K562 (cell line): ENCODE data around the gene GALE. TPM values are rescaled to one million over a fixed set of nuclear protein-coding genes. Genes with fewer than 3 reads are reported as not detected.

Source experiments
- ATAC-seq: fragments of 200-7000 bp; cut with Tn5 transposase; 3 replicates; pipeline ENCODE4 v1.9.1; 2020; ENCODE audit warnings: moderate library complexity
- BruUV-seq: library from RNA; stranded (reverse); fragments of 400-500 nt; replicated peaks from 2 replicates; lab custom pipeline; 2021; lab: Mats Ljungman, UMichigan
- CTCF ChIA-PET: fragments of 300-600 bp; formaldehyde crosslinking; extraction: SDS; loops from one replicate; lab custom pipeline; 2021; ENCODE audit warnings: low intra/inter-chr PET ratio; lab: Yijun Ruan, JAX
- POLR2A ChIA-PET: fragments of 300-600, 350-650 bp; sonication (Branson Sonifier 250); formaldehyde crosslinking; extraction: SDS; loops from one replicate; lab custom pipeline; 2021; ENCODE audit warnings: antibody characterized with exemption, inconsistent platforms; lab: Yijun Ruan, JAX
- DNase-seq, 4 experiments: peaks; one replicate each; pipeline versions ENCODE4 v3.0.0 to v3.0.0-alpha.2; 2011 to 2018; ENCODE audit warnings: low spot score in 3 of 4, mixed read lengths in 3 of 4; ENCODE audit errors: extremely low read depth in 1 of 4
- FAIRE-seq: peaks from 2 replicates; lab custom pipeline; 2011; peaks lifted over from hg19 to GRCh38; lab: Jason Lieb, UNC
- H2AFZ ChIP-seq: 2 replicates; pipeline ENCODE4 v1.6.0; 2011; ENCODE audit warnings: low read depth, low read length, control low read depth, inconsistent platforms
- H3K27ac ChIP-seq: fragments of 200-600 bp; 3 replicates; pipeline ENCODE4 v1.8.0; 2011; ENCODE audit warnings: low read depth, mild to moderate bottlenecking, control low read depth, inconsistent platforms, low read length, moderate library complexity, mixed read lengths; ENCODE audit errors: extremely low read depth
- H3K27me3 ChIP-seq, 2 experiments: fragments of 300-600 bp in 1 of 2; 2 replicates in 1 of 2; 3 replicates in 1 of 2; pipeline versions ENCODE4 v1.6.0 to v1.8.0; 2011; ENCODE audit warnings: inconsistent platforms in 2 of 2, low read length in 2 of 2, mild to moderate bottlenecking in 1 of 2, mixed read lengths in 1 of 2, moderate library complexity in 1 of 2; ENCODE audit not compliant: control insufficient read depth in 2 of 2, insufficient read depth in 2 of 2
- H3K36me3 ChIP-seq: fragments of 300-600 bp; 3 replicates; pipeline ENCODE4 v1.8.0; 2011; ENCODE audit warnings: mild to moderate bottlenecking, low read length, inconsistent platforms; ENCODE audit not compliant: control insufficient read depth, insufficient read depth
- H3K4me1 ChIP-seq, 2 experiments: fragments of 200-600 bp in 1 of 2; replicated peaks in 1 of 2; 2 replicates in 1 of 2; 3 replicates in 1 of 2; pipeline versions ENCODE4 v1.5.1 to v1.8.0; 2011; ENCODE audit warnings: inconsistent platforms in 2 of 2, low read length in 2 of 2, mild to moderate bottlenecking in 1 of 2, mixed read lengths in 1 of 2, moderate library complexity in 1 of 2; ENCODE audit not compliant: control insufficient read depth in 2 of 2, insufficient read depth in 2 of 2
- H3K4me2 ChIP-seq: 2 replicates; pipeline ENCODE4 v1.6.1; 2011; ENCODE audit warnings: low read length, control low read depth, inconsistent platforms, mixed read lengths; ENCODE audit not compliant: insufficient read depth
- H3K4me3 ChIP-seq: fragments of 200-600 bp; sonication (generic), shearing (Covaris generic); 2 replicates; pipeline ENCODE4 v1.5.1; 2016; ENCODE audit warnings: control low read depth, inconsistent platforms
- H3K79me2 ChIP-seq: fragments of 200-600 bp; 3 replicates; pipeline ENCODE4 v1.8.0; 2011; ENCODE audit warnings: low read length, inconsistent platforms; ENCODE audit not compliant: control insufficient read depth, insufficient read depth
- H3K9ac ChIP-seq, 2 experiments: 2 replicates each; pipeline versions ENCODE4 v1.6.0 to v1.6.1; 2011; ENCODE audit warnings: low read depth in 2 of 2, low read length in 2 of 2, control low read depth in 1 of 2, inconsistent platforms in 1 of 2, mild to moderate bottlenecking in 1 of 2, mixed read lengths in 1 of 2; ENCODE audit not compliant: insufficient read depth in 1 of 2
- H3K9me1 ChIP-seq: one replicate; pipeline ENCODE4 v1.6.0; 2011; ENCODE audit warnings: inconsistent platforms, mild to moderate bottlenecking, low read length, moderate library complexity; ENCODE audit not compliant: control insufficient read depth, insufficient read depth
- H3K9me3 ChIP-seq: replicated peaks from 2 replicates; pipeline ENCODE4 v1.5.1; 2011; ENCODE audit warnings: low read depth, low read length, inconsistent platforms; ENCODE audit not compliant: control insufficient read depth, insufficient read depth
- H4K20me1 ChIP-seq: replicated peaks from 2 replicates; pipeline ENCODE4 v1.6.1; 2011; ENCODE audit warnings: low read length, inconsistent platforms, mixed read lengths; ENCODE audit not compliant: control insufficient read depth, insufficient read depth
- BDP1 ChIP-seq: IDR thresholded peaks from 3 replicates; pipeline ENCODE4 v1.6.1; 2011; ENCODE audit not compliant: insufficient read length, insufficient read depth
- BRF2 ChIP-seq: IDR thresholded peaks from 3 replicates; pipeline ENCODE4 v1.6.1; 2011; ENCODE audit warnings: borderline replicate concordance, mild to moderate bottlenecking; ENCODE audit not compliant: insufficient read length, insufficient read depth
- CEBPB ChIP-seq: fragments of 450-650 bp; IDR thresholded peaks from 2 replicates; pipeline ENCODE4 v1.6.1; 2016; ENCODE audit warnings: missing genetic modification characterization, missing compliant biosample characterization
- CLOCK ChIP-seq: fragments of 250-450 bp; sonication (Bioruptor Pico); IDR thresholded peaks from 2 replicates; pipeline ENCODE4 v1.4.0; 2020; ENCODE audit warnings: mild to moderate bottlenecking, moderate library complexity, borderline replicate concordance
- E2F3 ChIP-seq: fragments of 250-450 bp; sonication (Bioruptor Pico); IDR thresholded peaks from 2 replicates; pipeline ENCODE4 v1.4.0; 2020; ENCODE audit warnings: mild to moderate bottlenecking
- HMGN3 ChIP-seq: IDR thresholded peaks from 2 replicates; pipeline ENCODE4 v1.6.1; 2011; ENCODE audit warnings: borderline replicate concordance, low read depth, mild to moderate bottlenecking, mixed read lengths, low read length; ENCODE audit not compliant: insufficient read length; ENCODE audit errors: extremely low read depth
- LEF1 ChIP-seq: fragments of 450-650 bp; IDR thresholded peaks from 2 replicates; pipeline ENCODE4 v1.6.1; 2016; ENCODE audit warnings: mild to moderate bottlenecking
- NFYB ChIP-seq: IDR thresholded peaks from 2 replicates; pipeline ENCODE4 v1.6.1; 2011; ENCODE audit warnings: mild to moderate bottlenecking, moderate library complexity; ENCODE audit not compliant: insufficient read length; ENCODE audit errors: extremely low read depth
- SMARCE1 ChIP-seq: fragments of 450-650 bp; IDR thresholded peaks from 2 replicates; pipeline ENCODE4 v1.7.1; 2016; ENCODE audit warnings: mild to moderate bottlenecking
- SOX6 ChIP-seq: fragments of 450-650 bp; IDR thresholded peaks from 2 replicates; pipeline ENCODE4 v1.6.1; 2014; ENCODE audit warnings: mild to moderate bottlenecking
- TFAM ChIP-seq: fragments of 250-450 bp; sonication (Bioruptor Pico); conservative IDR thresholded peaks from 2 replicates; pipeline ENCODE4 v1.5.0; 2021; ENCODE audit warnings: mild to moderate bottlenecking, moderate library complexity
- ZNF174 ChIP-seq: fragments of 250-450 bp; sonication (Bioruptor Pico); IDR thresholded peaks from 2 replicates; pipeline ENCODE4 v1.4.0; 2020; ENCODE audit warnings: mild to moderate bottlenecking
- ZNF324 ChIP-seq: fragments of 250-450 bp; sonication (Bioruptor Pico); IDR thresholded peaks from 2 replicates; pipeline ENCODE4 v1.4.0; 2020; ENCODE audit warnings: mild to moderate bottlenecking
- ZNF586 ChIP-seq: fragments of 450-650 bp; formaldehyde crosslinking; conservative IDR thresholded peaks from 2 replicates; pipeline ENCODE4 v1.4.0; 2020; ENCODE audit warnings: mild to moderate bottlenecking, moderate library complexity
- ZNF592 ChIP-seq: fragments of 450-650 bp; IDR thresholded peaks from 2 replicates; pipeline ENCODE4 v1.6.1; 2017; ENCODE audit warnings: antibody characterized with exemption, mild to moderate bottlenecking
- WGBS: fragments of 100-300 bp; shearing (Covaris generic); methylation state at CpG from one replicate; pipeline ENCODE4 v1.1.6; 2016; ENCODE audit warnings: low coverage, mixed read lengths; ENCODE audit not compliant: insufficient coverage; ENCODE audit errors: missing lambda C conversion rate; 5-methylcytosine and 5-hydroxymethylcytosine counted together
- in situ Hi-C: fragments of 300-500 bp; cut with MboI; formaldehyde crosslinking; loops from 4 replicates; pipeline ENCODE4 v1.15.0; 2018; ENCODE audit warnings: inconsistent platforms, mixed read lengths
- intact Hi-C: fragments of 100-400 bp; cut with micrococcal nuclease; formaldehyde crosslinking; loops from 2 replicates; pipeline ENCODE4 v1.14.2; 2022
- polyA plus RNA-seq, 8 experiments: library from polyadenylated mRNA; depleted of rRNA in 4 of 8; stranded (reverse) in 5 of 8; unstranded in 3 of 8; fragments of >200 nt; fragmentation: Nextera tagmentation in 2 of 8; fragmentation: Illumina TruSeq in 1 of 8; extraction: Ambion mirVana in 2 of 8; extraction: Trizol in 1 of 8; gene quantifications; 2 replicates each; pipeline versions ENCODE4 v1.2.1 to v1.2.3, GENCODE V29; 2011 to 2014; ENCODE audit warnings: inconsistent platforms in 1 of 8, missing spikeins in 1 of 8
- total RNA-seq, 7 experiments: library from RNA; depleted of rRNA in 6 of 7; stranded (reverse); fragments of >200 nt in 6 of 7; fragmentation: Illumina TruSeq in 2 of 7; extraction: Trizol in 2 of 7; gene quantifications; 2 replicates each; pipeline versions ENCODE4 v1.2.1 to v1.2.3, GENCODE V29; 2011 to 2021; ENCODE audit warnings: low replicate concordance in 1 of 7

The GALE gene
- total and polyA plus RNA-seq, 9 of the 15 experiments (the other 6 are each of a cell fraction or from before 2014, with no cell fraction given) = 8.4 to 139 (median 88.3) TPM

GRCh38 chr1:23779826-23780371 is 20.7 kb downstream of the GALE start:
- no peaks in the 10 kb centered on the region for H3K9me1 ChIP-seq
- intact Hi-C loops (no loop called here), in situ Hi-C loops (no loop called here)
- peak overlapping the region in 1 of 2 experiments; percentile 89; a peak in 2 of 4 replicates for H3K9ac ChIP-seq
- H3K4me3 ChIP-seq = peak overlapping the region; percentile 78; the same call in 1 of the 2 replicates
- H3K27me3 ChIP-seq = no peaks in the 10 kb centered on the region
- H3K27ac ChIP-seq = peak overlapping the region; percentile 97
- no TSS peak for BruUV-seq
- no peak overlapping the region for H2AFZ ChIP-seq
- DNase-seq (peak in 2 of 4 experiments; percentile 59 to 64), ATAC-seq (no peak), FAIRE-seq (no peak)
- WGBS = 5% methylated on average over 3 of the region's 3 CpGs
- H3K4me2 ChIP-seq = peak overlapping the region; percentile 100
- ChIA-PET CTCF (no interaction called here), POLR2A (interaction anchor here (0.7 to 7.8 kb wide), 13 partner anchors 9 to 201 kb away, joined by 3 to 197 read pairs (median 4); partner anchors contain the start of genes LYPLA2 and SRSF10)
- 0 out of 2 replicates have a peak, but pooled peaks cover 8% of the 10 kb centered on the region for H4K20me1 ChIP-seq
- H3K79me2 ChIP-seq = peaks cover 85% of the 10 kb centered on the region
- H3K9me3 ChIP-seq = no peaks in the 10 kb centered on the region
- peaks cover 7 to 28% of the 10 kb centered on the region in 2 experiments; a peak in 3 of 5 replicates for H3K4me1 ChIP-seq
- peaks cover 51% of the 10 kb centered on the region for H3K36me3 ChIP-seq
- TF ChIP-seq ZNF324 (CRISPR knock-in tag) (no peak), CEBPB (tag) (peak; percentile 86), SMARCE1 (peak; percentile 76), TFAM (CRISPR knock-in tag) (no peak), BDP1 (no peak), ZNF592 (peak; percentile 59; the same call in 1 of the 2 replicates), SOX6 (0 out of 2 replicates have a peak, but pooled peaks have one; percentile 19), ZNF174 (CRISPR knock-in tag) (no peak), HMGN3 (no peak), BRF2 (no peak), CLOCK (no peak), NFYB (no peak), ZNF586 (CRISPR knock-in tag) (no peak), LEF1 (peak; percentile 82; the same call in 1 of the 2 replicates), E2F3 (CRISPR knock-in tag) (no peak)
